Ovary (tissue), 9 donors: ENCODE results near the gene TRMT1. TPM values are rescaled to one million over a fixed set of nuclear protein-coding genes. Genes with fewer than 3 reads are reported as not detected.
A peak's percentile ranks its signal among the peaks of the same experiment; 100 is the strongest.

Experiments
- DNase-seq, 5 donors: peaks; one replicate each; pipeline ENCODE4 v3.0.0-alpha.2; 2019 to 2020
- H3K27ac ChIP-seq, 2 donors: fragments of 200-600 bp; one replicate each; pipeline versions ENCODE4 v1.5.1 to v1.8.0; 2019 to 2022
- H3K27me3 ChIP-seq: fragments of 200-600 bp; one replicate; pipeline ENCODE4 v1.8.0; 2022
- H3K36me3 ChIP-seq: fragments of 200-600 bp; sonication (generic); one replicate; pipeline ENCODE4 v1.5.1; 2019
- H3K4me1 ChIP-seq: one replicate; pipeline ENCODE4 v1.8.1; 2013; ENCODE audit warnings: mild to moderate bottlenecking, moderate library complexity; ENCODE audit not compliant: insufficient read depth
- H3K4me3 ChIP-seq: fragments of 200-600 bp; sonication (generic); one replicate; pipeline ENCODE4 v1.5.1; 2017
- H3K9me3 ChIP-seq, 2 donors: fragments of 200-600 bp in 1 of 2; sonication (generic) in 1 of 2; one replicate each; pipeline versions ENCODE4 v1.5.1 to v1.8.1; 2013 to 2019; ENCODE audit warnings: mild to moderate bottlenecking in 1 of 2, moderate library complexity in 1 of 2
- CTCF ChIP-seq, 3 donors: fragments of 450-650 bp in 2 of 3; fragments of 200-600 bp in 1 of 3; IDR thresholded peaks; one replicate each; pipeline versions ENCODE4 v1.5.1 to v1.8.0; 2016 to 2022; ENCODE audit warnings: antibody characterized with exemption in 3 of 3, mild to moderate bottlenecking in 1 of 3
- EP300 ChIP-seq: sonication (generic); formaldehyde crosslinking; IDR thresholded peaks from one replicate; pipeline ENCODE4 v1.6.1; 2017; ENCODE audit warnings: antibody characterized with exemption
- POLR2A ChIP-seq: fragments of 450-650 bp; IDR thresholded peaks from one replicate; pipeline ENCODE4 v1.6.1; 2017; ENCODE audit warnings: antibody characterized with exemption, mild to moderate bottlenecking, moderate library complexity
- WGBS, 3 donors: extraction: QIAGEN DNeasy Blood & Tissue Kit in 1 of 3; methylation state at CpG; one replicate each; pipeline versions ENCODE4 v1.1.5 to v1.1.7; 2013 to 2017; 5-methylcytosine and 5-hydroxymethylcytosine counted together
- intact Hi-C, 4 donors: fragments of 100-400 bp; cut with DNase I; formaldehyde crosslinking; loops; one replicate each; pipeline versions ENCODE4 v1.11.0 to v1.15.1; 2022 to 2023
- polyA plus RNA-seq, 2 donors: library from polyadenylated mRNA; stranded (reverse); fragments of 200-250 nt in 1 of 2; fragments of 350-450 nt in 1 of 2; fragmentation: Illumina TruSeq in 1 of 2; extraction: RNeasy Lipid Tissue Mini Kit (QIAGEN cat#74804) in 1 of 2; gene quantifications; one replicate each; pipeline ENCODE4 v1.2.3, GENCODE V29; 2013 to 2014
- total RNA-seq, 7 donors: library from RNA; depleted of rRNA in 2 of 7; stranded (reverse); fragments of >200 nt in 2 of 7; fragmentation: NEBNext Ultra II Directional in 3 of 7; extraction: Animal tissue kit (Norgen Biotek cat#: 25700) in 3 of 7; gene quantifications; one replicate each; pipeline versions ENCODE4 v1.1.0 to v1.2.4, GENCODE V29; 2016 to 2023
- donor health status: DM: no; HTN: no; CAD: no; lungs with moderate emphysema.
- donor health status: DM: no; HTN: no; CAD: no.
- donor health status: Bipolar disorder and iron deficiency.
- donor health status: DM: yes; HTN: yes; CAD: no.
- donor health status: DM: no; HTN: no; CAD: no.
- donor health status: DM: yes; HTN: yes; CAD: no.

Gene TRMT1
- total and polyA plus RNA-seq, 9 donors, result 7.6 to 54.8 (median 37.2) TPM

GRCh38 chr19:13146763-13147563 lies 30.4 kb upstream of the TRMT1 start:
- H3K9me3 ChIP-seq, result no peaks in the 10 kb centered on the region
- H3K4me3 ChIP-seq, result no peak overlapping the region
- TF ChIP-seq EP300, result no peak
- no peak for TF ChIP-seq POLR2A
- no peak for TF ChIP-seq CTCF (IDR thresholded peaks at IDR 0.05)
- H3K27me3 ChIP-seq, result no peaks in the 10 kb centered on the region
- peaks cover 7% of the 10 kb centered on the region for H3K4me1 ChIP-seq
- H3K27ac ChIP-seq, result no peak overlapping the region
- WGBS, 3 donors, result 46 to 69% (median 55%) methylated on average over 16 of the region's 16 CpGs
- H3K36me3 ChIP-seq, result no peaks in the 10 kb centered on the region
- DNase-seq, result peak in 1 of 5 donors; percentile 34
- intact Hi-C loops, result loop anchor here in 1 of 4 donors (10.0 kb wide), 1 partner anchor 118 kb away; no protein-coding TSS in a partner anchor

- TF ChIP-seq CTCF (IDR thresholded peaks at IDR 0.05) (no peak), POLR2A (no peak), EP300 (no peak)
- Histone ChIP-seq H3K4me3 (no peak overlapping the region), H3K27ac (no peak overlapping the region), H3K36me3 (no peaks in the 10 kb centered on the region), H3K4me1 (no peaks in the 10 kb centered on the region), H3K27me3 (no peaks in the 10 kb centered on the region), H3K9me3 (no peaks in the 10 kb centered on the region)
- no peak for DNase-seq
- intact Hi-C loops, result loop anchor here in 1 of 4 donors (10.0 kb wide), 1 partner anchor 125 kb away; no protein-coding TSS in a partner anchor
- 44 to 74% (median 62%) methylated on average over 4 to 11 of the region's 11 CpGs for WGBS, 3 donors
These were observed 23.2 kb upstream of the TRMT1 start for GRCh38 chr19:13139633-13140311.

GRCh38 chr19:13138916-13139198 lies 22.3 kb upstream of the TRMT1 start:
- WGBS, 3 donors, result 79 to 84% (median 84%) methylated on average over 10 of the region's 10 CpGs
- H3K27me3 ChIP-seq, result no peaks in the 10 kb centered on the region
- DNase-seq, result no peak
- no peaks in the 10 kb centered on the region for H3K9me3 ChIP-seq
- intact Hi-C loops, result no loop called here
- no peak overlapping the region for H3K4me3 ChIP-seq
- no peak overlapping the region for H3K27ac ChIP-seq
- H3K36me3 ChIP-seq, result no peaks in the 10 kb centered on the region
- no peaks in the 10 kb centered on the region for H3K4me1 ChIP-seq
- TF ChIP-seq EP300 (no peak), CTCF (IDR thresholded peaks at IDR 0.05) (no peak), POLR2A (no peak)

GRCh38 chr19:13138171-13138915 lies 21.8 kb upstream of the TRMT1 start:
- TF ChIP-seq EP300, result no peak
- no peak for TF ChIP-seq POLR2A
- no peak for TF ChIP-seq CTCF (IDR thresholded peaks at IDR 0.05)
- Histone ChIP-seq H3K27ac (no peak overlapping the region), H3K9me3 (no peaks in the 10 kb centered on the region), H3K4me1 (no peaks in the 10 kb centered on the region), H3K27me3 (no peaks in the 10 kb centered on the region), H3K4me3 (no peak overlapping the region), H3K36me3 (no peaks in the 10 kb centered on the region)
- 81 to 88% (median 87%) methylated on average over 40 of the region's 40 CpGs for WGBS, 3 donors
- intact Hi-C loops, result no loop called here
- DNase-seq, result no peak
